ENCODE measurements around the gene ASCC2. TPM values are rescaled to one million over a fixed set of nuclear protein-coding genes. Genes with fewer than 3 reads are reported as not detected.

Gene ASCC2
- total RNA-seq, 2 experiments from 2014 or later, result 56.0 to 69.9 TPM

- no peaks in the 10 kb centered on the region for H3K4me1 Mint-ChIP-seq
- ChIA-PET POLR2A (no interaction called here), CTCF (no interaction called here)
- H3K27ac Mint-ChIP-seq, result no peak overlapping the region
- no peaks in the 10 kb centered on the region for H3K27me3 Mint-ChIP-seq
- ATAC-seq, result no peak
- H3K4me3 Mint-ChIP-seq, result no peak overlapping the region
- no peak for DNase-seq
- no peaks in the 10 kb centered on the region for H3K9me3 Mint-ChIP-seq (ENCODE audit: low read depth)
- intact Hi-C loops (cut with DNase I, micrococcal nuclease), result no loop called here
- peaks cover 23% of the 10 kb centered on the region for H3K36me3 Mint-ChIP-seq (ENCODE audit: low read depth)
Observed at GRCh38 chr22:29787371-29787980, 50.6 kb downstream of the ASCC2 start.

DNA sequence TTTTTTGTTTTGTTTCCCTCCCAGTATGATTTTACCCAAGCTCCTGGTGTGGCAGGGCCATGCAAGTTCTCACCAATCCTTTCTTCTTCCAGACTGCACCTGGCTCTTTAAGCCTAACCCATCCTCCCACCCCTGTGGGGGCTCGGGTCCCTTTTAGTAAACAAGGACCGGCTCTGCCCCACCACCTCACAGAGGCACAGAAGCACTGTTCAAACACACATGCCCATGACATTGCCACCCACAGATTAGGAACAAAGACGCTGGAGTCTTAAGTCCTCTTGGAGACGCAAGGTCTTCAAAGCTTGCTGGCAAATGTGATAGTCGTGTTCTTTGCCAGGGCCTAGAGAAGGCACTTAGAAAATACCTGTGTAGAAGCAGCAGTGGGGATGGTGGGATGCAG lies 52.0 kb downstream of the ASCC2 start:
- CTCF ChIA-PET, result interaction anchor here (1.2 kb wide), 1 partner anchor 10 kb away, joined by 3 read pairs; no protein-coding TSS in a partner anchor
- H3K36me3 Mint-ChIP-seq (ENCODE audit: low read depth), result peaks cover 22% of the 10 kb centered on the region
- DNase-seq (no peak), ATAC-seq (no peak)
- H3K27ac Mint-ChIP-seq, result no peak overlapping the region
- no peaks in the 10 kb centered on the region for H3K27me3 Mint-ChIP-seq
- H3K4me3 Mint-ChIP-seq, result no peak overlapping the region
- intact Hi-C loops (cut with DNase I, micrococcal nuclease), result no loop called here
- POLR2A ChIA-PET, result interaction anchor here (0.7 kb wide), 1 partner anchor 26 kb away, joined by 7 read pairs; no protein-coding TSS in a partner anchor
- no peaks in the 10 kb centered on the region for H3K4me1 Mint-ChIP-seq
- no peaks in the 10 kb centered on the region for H3K9me3 Mint-ChIP-seq (ENCODE audit: low read depth)

- intact Hi-C loops (cut with DNase I, micrococcal nuclease), result no loop called here
- ChIA-PET CTCF (interaction anchor here (0.6 to 1.2 kb wide), 2 partner anchors 11 to 161 kb away, joined by 3 read pairs; no protein-coding TSS in a partner anchor), POLR2A (no interaction called here)
- H3K36me3 Mint-ChIP-seq (ENCODE audit: low read depth), result peaks cover 15% of the 10 kb centered on the region
- ATAC-seq (no peak), DNase-seq (no peak)
- H3K4me1 Mint-ChIP-seq, result no peaks in the 10 kb centered on the region
- no peaks in the 10 kb centered on the region for H3K27me3 Mint-ChIP-seq
- H3K4me3 Mint-ChIP-seq, result no peak overlapping the region
- H3K27ac Mint-ChIP-seq, result no peak overlapping the region
- H3K9me3 Mint-ChIP-seq (ENCODE audit: low read depth), result no peaks in the 10 kb centered on the region
Observed at GRCh38 chr22:29784451-29785361, 53.4 kb downstream of the ASCC2 start.

DNA sequence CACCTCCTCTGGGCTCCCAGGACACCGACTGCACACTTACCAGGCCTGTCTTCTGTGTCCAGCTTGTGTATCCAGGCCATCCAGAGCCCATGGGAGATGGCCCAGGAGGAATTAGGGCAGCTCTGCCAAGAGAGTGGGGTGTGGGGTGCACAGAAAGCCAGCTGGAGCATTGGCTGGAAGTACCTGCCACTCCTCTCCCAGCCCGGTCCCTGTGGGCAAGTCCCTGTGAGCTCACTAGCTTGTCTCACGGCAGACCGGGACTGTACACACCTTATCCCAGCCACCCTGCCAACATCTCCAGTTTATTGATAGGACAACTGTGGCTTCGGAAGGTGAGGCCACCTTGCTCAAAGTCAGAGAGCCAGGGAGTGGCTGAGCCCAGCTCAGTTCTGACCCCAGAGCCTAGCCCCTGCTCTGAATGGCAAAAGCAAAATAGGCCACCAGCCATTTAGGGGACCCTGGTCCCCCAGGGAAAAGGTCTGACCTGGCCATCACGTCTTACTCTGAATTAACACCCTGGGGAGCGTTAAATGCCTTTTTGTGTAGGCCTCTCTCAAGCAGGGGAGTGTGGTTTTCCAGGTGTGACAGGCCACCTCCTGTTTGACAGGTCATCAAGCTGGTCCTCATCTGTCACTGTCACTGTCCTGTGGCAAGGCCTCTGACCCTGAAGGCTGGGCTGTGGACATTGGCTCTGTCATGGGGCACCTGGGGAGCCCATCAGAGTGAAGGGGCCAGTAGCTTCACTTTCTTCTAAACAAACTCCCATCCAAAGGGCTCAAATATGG lies 55.8 kb downstream of the ASCC2 start:
- Mint-ChIP-seq H3K27ac (no peak overlapping the region), H3K9me3 (ENCODE audit: low read depth) (no peaks in the 10 kb centered on the region), H3K4me1 (no peaks in the 10 kb centered on the region), H3K4me3 (no peak overlapping the region), H3K27me3 (no peaks in the 10 kb centered on the region), H3K36me3 (ENCODE audit: low read depth) (peaks cover 4% of the 10 kb centered on the region)
- ATAC-seq (no peak), DNase-seq (no peak)
- intact Hi-C loops (cut with DNase I, micrococcal nuclease), result no loop called here
- ChIA-PET POLR2A (no interaction called here), CTCF (no interaction called here)

DNA sequence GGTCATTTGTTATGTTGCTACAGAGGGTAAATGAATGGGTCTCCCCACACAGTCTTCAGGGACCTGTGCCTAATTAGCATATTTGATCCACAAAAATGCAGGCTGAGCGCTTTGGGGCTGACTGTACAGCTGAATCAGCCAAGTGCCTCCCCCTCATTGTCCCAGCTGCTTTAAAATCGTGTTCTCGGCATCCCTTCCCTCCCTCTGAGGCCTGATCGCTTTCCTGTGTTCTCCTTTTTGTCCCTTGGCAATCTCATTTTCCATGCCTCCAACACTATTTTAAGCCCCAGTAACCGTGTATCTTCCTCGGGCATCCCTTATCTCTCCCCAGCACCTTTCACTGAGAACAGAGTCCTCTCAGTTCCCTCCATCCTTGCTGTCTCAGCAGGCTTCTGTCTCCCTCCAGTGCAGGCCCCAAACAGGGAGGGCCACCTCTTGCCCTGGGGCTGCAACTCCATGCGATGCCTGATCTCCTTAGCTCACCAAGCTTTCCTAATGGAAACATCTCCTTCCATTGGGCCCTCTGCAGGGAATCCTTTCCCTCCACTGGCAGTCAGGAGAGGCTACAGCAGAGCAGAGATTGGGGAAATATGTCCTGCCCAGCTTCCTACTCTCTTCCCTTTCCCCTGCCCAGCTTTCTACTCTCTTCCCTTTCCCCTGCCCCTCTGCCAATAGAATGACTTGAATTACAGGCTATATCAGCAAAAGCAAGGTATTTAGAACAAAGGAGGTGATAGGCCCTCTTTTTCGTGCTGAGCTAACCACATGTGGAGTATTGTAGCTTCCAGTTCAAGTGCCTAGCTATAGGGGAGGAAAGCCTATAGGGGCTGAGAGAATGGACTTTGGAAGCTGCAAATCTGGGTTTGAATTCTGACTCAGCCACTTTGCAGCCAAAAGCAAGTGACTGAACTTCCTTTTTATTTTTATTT lies 57.1 kb downstream of the ASCC2 start:
- POLR2A ChIA-PET, result no interaction called here
- CTCF ChIA-PET, result no interaction called here
- H3K36me3 Mint-ChIP-seq (ENCODE audit: low read depth), result no peaks in the 10 kb centered on the region
- no peak for DNase-seq
- H3K4me3 Mint-ChIP-seq, result no peak overlapping the region
- H3K4me1 Mint-ChIP-seq, result no peaks in the 10 kb centered on the region
- no peaks in the 10 kb centered on the region for H3K27me3 Mint-ChIP-seq
- H3K27ac Mint-ChIP-seq, result no peak overlapping the region
- H3K9me3 Mint-ChIP-seq (ENCODE audit: low read depth), result no peaks in the 10 kb centered on the region
- intact Hi-C loops (cut with DNase I, micrococcal nuclease), result no loop called here
- no peak for ATAC-seq

DNA sequence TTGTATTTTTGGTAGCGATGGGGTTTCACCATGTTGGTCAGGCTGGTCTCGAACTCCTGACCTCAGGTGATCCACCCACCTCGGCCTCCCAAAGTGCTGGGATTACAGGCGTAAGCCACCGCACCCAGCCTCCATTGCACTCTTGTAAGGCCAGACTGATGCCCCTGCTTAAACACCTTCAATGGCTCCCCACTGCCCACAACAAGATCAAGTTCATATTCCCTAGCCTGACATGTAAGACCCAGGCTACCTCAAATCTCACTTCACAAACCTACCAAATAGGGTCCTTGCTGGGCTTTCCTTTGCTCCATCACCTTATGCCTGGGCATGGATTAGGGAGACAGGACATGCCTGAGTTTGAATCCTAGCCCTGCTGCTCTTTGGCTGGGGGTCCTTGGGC lies 57.9 kb downstream of the ASCC2 start:
- ChIA-PET CTCF (interaction anchor here (0.6 kb wide), 1 partner anchor 245 kb away, joined by 4 read pairs; no protein-coding TSS in a partner anchor), POLR2A (no interaction called here)
- DNase-seq (no peak), ATAC-seq (no peak)
- Mint-ChIP-seq H3K9me3 (ENCODE audit: low read depth) (no peaks in the 10 kb centered on the region), H3K4me3 (no peak overlapping the region), H3K4me1 (no peaks in the 10 kb centered on the region), H3K27ac (no peak overlapping the region), H3K27me3 (no peaks in the 10 kb centered on the region), H3K36me3 (ENCODE audit: low read depth) (no peaks in the 10 kb centered on the region)
- intact Hi-C loops (cut with DNase I, micrococcal nuclease), result no loop called here

GRCh38 chr22:29773233-29773632 lies 64.8 kb downstream of the ASCC2 start:
- intact Hi-C loops (cut with DNase I, micrococcal nuclease), result no loop called here
- Mint-ChIP-seq H3K9me3 (ENCODE audit: low read depth) (no peaks in the 10 kb centered on the region), H3K27me3 (no peaks in the 10 kb centered on the region), H3K36me3 (ENCODE audit: low read depth) (peaks cover 28% of the 10 kb centered on the region), H3K27ac (no peak overlapping the region), H3K4me3 (no peak overlapping the region), H3K4me1 (peaks cover 11% of the 10 kb centered on the region)
- CTCF ChIA-PET, result interaction anchor here (0.6 to 1.3 kb wide), 3 partner anchors 10 to 232 kb away, joined by 3 to 4 read pairs (median 3); no protein-coding TSS in a partner anchor
- DNase-seq, result no peak
- POLR2A ChIA-PET, result interaction anchor here (0.7 kb wide), 1 partner anchor 17 kb away, joined by 5 read pairs; no protein-coding TSS in a partner anchor
- no peak for ATAC-seq

- H3K27ac Mint-ChIP-seq, result no peak overlapping the region
- POLR2A ChIA-PET, result no interaction called here
- intact Hi-C loops (cut with DNase I, micrococcal nuclease), result no loop called here
Observed at GRCh38 chr22:29772170-29772641, 65.9 kb downstream of the ASCC2 start.

GRCh38 chr22:29769723-29770321 lies 68.3 kb downstream of the ASCC2 start:
- DNase-seq (no peak), ATAC-seq (no peak)
- intact Hi-C loops (cut with DNase I, micrococcal nuclease), result loop anchor here (5.0 to 10.0 kb wide), 8 partner anchors 112 to 1028 kb away; partner anchors contain the start of genes CHEK2 (in 1 of the 2), HORMAD2 (in 1 of the 2), HSCB (in 1 of the 2) and MTMR3 (in 1 of the 2)
- peaks cover 26% of the 10 kb centered on the region for H3K4me1 Mint-ChIP-seq
- ChIA-PET POLR2A (interaction anchor here (0.6 kb wide), 1 partner anchor 148 kb away, joined by 3 read pairs; no protein-coding TSS in a partner anchor), CTCF (interaction anchor here (0.6 to 1.5 kb wide), 2 partner anchors 10 to 129 kb away, joined by 3 to 7 read pairs; no protein-coding TSS in a partner anchor)
- no peaks in the 10 kb centered on the region for H3K9me3 Mint-ChIP-seq (ENCODE audit: low read depth)
- H3K27me3 Mint-ChIP-seq, result no peaks in the 10 kb centered on the region
- H3K27ac Mint-ChIP-seq, result no peak overlapping the region
- H3K4me3 Mint-ChIP-seq, result no peak overlapping the region
- H3K36me3 Mint-ChIP-seq (ENCODE audit: low read depth), result peaks cover 30% of the 10 kb centered on the region

More at GRCh38 chr22:29772170-29772641, 65.9 kb downstream of the ASCC2 start:
- H3K27me3 Mint-ChIP-seq, result no peaks in the 10 kb centered on the region
- DNase-seq, result no peak
- H3K4me3 Mint-ChIP-seq, result no peak overlapping the region
- H3K36me3 Mint-ChIP-seq (ENCODE audit: low read depth), result peaks cover 30% of the 10 kb centered on the region
- no peaks in the 10 kb centered on the region for H3K9me3 Mint-ChIP-seq (ENCODE audit: low read depth)
- CTCF ChIA-PET, result interaction anchor here (0.9 to 1.1 kb wide), 3 partner anchors 20 to 233 kb away, joined by 3 to 4 read pairs (median 3); no protein-coding TSS in a partner anchor
- ATAC-seq, result no peak
- H3K4me1 Mint-ChIP-seq, result peaks cover 17% of the 10 kb centered on the region

Measured in activated CD4-positive, alpha-beta T cell treated with anti-CD3 and anti-CD28 coated beads for 36 hours (primary cell).